Thyroid gland (tissue), 4 donors: ENCODE measurements around the gene OSBPL6.

ENCODE experiments used
- CTCF ChIP-seq, 6 experiments: fragments of 200-600 bp in 3 of 6; fragments of 450-650 bp in 3 of 6; sonication (generic) in 3 of 6; IDR thresholded peaks; one replicate each; pipeline ENCODE4 v1.5.1; 2016 to 2019; ENCODE audit warnings: antibody characterized with exemption in 6 of 6, mild to moderate bottlenecking in 2 of 6, inconsistent platforms in 1 of 6, moderate library complexity in 1 of 6
- POLR2A ChIP-seq, 2 donors: fragments of 450-650 bp; IDR thresholded peaks; one replicate each; pipeline ENCODE4 v1.6.1; 2017; ENCODE audit warnings: antibody characterized with exemption in 2 of 2, mild to moderate bottlenecking in 2 of 2, moderate library complexity in 1 of 2

- TF ChIP-seq CTCF (IDR thresholded peaks at IDR 0.05): no peak
- no peak for TF ChIP-seq POLR2A (IDR thresholded peaks at IDR 0.05)
Measured at GRCh38 chr2:178425255-178425827, 231.0 kb downstream of the OSBPL6 start.
